Right renal pelvis (tissue), 4 donors: Measurements from ENCODE around the gene KHNYN. TPM values are rescaled to one million over a fixed set of nuclear protein-coding genes. Genes with fewer than 3 reads are reported as not detected.
"Not testable (repeated sequence)": the region's sequence is repeated elsewhere in the genome, so short reads cannot be mapped to it uniquely, and the experiment has no call there.

ENCODE experiments used
- DNase-seq, 4 donors: peaks; one replicate each; pipeline ENCODE4 v3.0.0-alpha.2; 2013; ENCODE audit warnings: low read depth in 4 of 4, low spot score in 3 of 4, missing footprints in 1 of 4
- polyA plus RNA-seq, 4 donors: library from polyadenylated mRNA; unstranded; fragments of 120-200 nt; gene quantifications; one replicate each; pipeline ENCODE4 v1.2.1, GENCODE V29; 2013; ENCODE audit not compliant: insufficient read length in 4 of 4

The KHNYN gene
- polyA plus RNA-seq, 4 donors = 40.7 to 45.5 (median 44.3) TPM

DNA sequence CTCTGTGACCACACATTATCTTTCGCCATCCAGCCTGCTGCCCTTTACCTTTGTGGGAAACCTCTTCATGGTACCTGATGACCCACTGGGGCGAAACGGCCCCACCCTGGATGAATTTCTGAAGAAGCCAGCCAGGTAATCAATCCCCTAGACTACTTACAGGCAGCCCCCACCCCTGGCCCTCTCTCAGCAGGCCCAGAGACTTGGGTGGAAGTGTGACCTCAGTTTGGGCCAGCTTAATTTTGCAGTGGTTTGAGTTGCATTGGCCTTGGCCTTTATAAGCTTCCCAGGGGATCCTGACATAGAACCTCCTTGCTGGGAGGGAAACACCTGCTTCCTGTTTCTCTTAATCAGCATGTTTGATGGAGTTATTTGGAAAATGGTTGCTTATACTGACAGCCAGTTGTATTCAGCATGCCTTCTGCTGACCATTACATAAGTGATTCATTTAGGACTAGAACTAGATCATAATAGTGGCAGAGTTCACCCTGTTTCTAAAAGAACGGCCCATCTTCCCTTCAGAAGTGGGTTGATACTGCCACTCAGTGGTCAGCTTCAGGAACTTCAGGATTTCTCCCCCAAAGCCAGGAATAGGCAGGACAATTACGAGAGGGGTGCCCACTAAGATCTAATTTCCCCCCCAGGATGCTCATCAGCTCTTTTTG, 6.7 kb downstream of the KHNYN start:
- no peak for DNase-seq

DNA sequence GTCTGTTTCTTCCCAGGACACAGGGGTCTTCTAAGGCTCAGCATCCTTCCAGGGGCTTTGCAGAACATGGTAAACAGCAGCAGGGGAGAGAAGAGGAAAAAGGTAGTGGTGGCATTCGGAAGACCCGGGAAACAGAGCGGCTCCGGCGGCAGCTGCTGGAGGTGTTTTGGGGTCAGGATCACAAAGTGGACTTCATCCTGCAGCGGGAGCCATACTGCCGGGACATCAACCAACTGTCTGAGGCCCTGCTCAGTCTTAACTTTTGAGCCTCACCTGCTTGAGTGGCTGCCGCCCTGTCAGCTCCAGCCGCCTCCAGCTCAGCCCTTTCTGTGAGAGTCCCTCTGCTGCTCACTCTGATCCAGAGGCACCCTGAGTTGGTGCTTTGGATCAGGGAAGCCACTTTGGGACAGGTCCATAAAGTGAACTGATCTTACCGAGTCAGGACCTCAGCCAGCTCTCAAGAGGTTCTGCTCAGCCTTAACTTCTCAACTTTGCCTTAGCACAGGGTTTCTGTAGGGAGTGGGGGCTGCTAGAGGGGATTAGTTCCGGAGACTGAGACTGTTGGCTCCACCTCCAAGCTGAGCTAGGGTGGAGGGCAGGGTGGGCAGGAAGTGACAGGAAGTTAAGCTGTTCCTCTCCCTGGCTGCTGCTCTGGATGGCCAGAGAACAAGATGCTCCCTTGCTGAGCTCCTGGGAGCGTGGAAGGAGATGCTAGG, 7.4 kb downstream of the KHNYN start:
- no peak for DNase-seq

- no peak for DNase-seq
Measured at GRCh38 chr14:24437736-24438067, 7.9 kb downstream of the KHNYN start.

DNA sequence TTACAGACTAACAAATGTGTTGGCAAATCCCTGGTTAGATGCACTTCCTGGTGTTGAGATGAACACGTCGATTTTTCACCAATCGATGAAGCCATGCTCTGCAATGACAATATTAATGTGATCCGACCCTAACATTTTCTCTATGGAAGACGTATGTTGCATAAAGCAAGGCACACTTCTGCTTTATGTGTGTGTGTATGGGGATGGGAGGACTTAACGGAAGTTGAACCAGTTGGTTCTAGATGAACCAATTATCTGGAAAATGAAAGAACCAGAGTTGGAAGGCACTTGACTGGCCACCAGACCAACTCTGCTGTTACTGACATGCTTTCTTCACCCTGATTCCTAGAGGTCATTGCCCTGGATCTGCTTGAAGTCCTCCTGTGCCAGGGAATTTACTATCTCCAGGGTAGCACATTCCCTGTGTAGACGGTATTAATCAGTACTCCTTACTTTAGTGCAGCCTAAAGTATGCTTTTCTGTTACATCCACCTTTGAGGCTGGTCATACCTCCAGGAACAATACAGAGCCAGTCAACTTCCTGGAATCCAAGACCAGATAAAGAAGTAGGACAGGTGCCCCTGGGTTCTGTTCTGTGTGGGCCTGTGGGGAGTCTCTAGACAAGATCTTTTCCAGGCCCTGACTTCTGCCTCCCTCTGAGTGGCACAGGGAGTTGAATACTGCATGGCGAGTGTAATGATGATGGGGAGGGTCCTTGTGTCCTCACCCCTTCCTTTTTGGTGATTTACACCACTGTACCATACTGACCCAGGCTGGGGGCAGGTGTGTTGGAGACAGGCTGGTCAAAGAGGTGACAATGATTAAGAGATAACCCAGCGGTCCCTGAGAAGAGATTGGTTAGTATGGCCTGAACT, 8.7 kb downstream of the KHNYN start:
- no peak for DNase-seq

DNA sequence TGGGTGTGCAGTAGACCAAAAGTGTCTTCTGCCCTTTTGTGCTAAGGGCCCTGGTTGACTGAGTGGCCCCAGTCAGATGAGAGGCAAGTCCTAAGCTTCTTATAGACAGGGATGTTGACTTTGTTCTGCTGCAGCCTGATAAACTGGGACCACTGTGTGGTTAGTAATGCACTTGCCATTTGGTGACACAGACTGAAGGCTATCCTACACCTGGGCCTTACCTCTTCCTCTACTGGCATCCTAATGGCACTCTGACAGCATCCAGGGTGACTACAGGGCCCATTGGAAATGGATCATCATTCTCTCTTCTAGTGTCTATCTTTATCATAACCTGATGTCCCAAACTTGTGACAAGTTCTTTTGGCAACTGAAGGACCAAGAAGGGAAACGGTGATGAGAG, 9.5 kb downstream of the KHNYN start:
- no peak for DNase-seq

DNA sequence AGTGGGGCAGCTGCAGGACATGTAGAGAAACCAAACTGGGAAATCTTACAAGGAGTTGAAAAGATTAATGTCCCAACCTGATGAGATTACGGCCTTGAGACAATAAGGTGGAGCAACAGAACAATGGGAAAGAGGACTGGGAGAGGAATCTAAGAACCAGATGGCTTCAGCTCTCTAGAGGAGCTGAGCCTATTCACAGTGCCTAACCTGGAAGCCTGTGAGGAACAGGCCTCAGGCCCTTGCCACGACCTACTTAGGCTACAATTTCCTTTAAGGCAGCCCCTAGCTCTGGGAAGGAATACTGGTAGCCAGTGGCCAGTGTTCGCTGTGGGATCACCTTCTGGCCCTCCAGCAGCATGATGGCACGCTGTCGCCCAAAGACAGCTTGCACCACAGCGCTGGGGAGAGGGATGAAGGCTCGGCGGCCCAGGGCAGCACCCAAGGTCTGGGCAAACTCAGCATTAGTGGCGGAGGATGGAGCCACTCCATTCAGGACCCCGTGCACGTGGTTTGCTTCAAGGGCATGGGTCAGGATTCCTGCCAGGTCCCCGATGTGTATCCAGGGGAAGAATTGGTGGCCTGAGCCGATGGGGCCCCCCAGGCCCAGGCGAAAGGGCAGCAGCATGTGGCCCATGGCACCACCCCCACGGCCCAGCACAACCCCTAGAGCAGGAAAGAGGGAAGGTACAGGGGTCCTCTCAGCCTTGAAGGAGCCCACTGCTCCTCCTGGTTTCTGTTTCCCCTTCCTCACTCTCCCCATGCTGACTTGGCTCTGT, 10.3 kb downstream of the KHNYN start:
- DNase-seq = no peak

GRCh38 chr14:24440606-24441399, 11.0 kb downstream of the KHNYN start:
- no peak for DNase-seq

- DNase-seq = no peak
Measured at GRCh38 chr14:24441485-24441884, 11.7 kb downstream of the KHNYN start.

- no peak for DNase-seq
Measured at GRCh38 chr14:24441904-24442239, 12.1 kb downstream of the KHNYN start.

DNA sequence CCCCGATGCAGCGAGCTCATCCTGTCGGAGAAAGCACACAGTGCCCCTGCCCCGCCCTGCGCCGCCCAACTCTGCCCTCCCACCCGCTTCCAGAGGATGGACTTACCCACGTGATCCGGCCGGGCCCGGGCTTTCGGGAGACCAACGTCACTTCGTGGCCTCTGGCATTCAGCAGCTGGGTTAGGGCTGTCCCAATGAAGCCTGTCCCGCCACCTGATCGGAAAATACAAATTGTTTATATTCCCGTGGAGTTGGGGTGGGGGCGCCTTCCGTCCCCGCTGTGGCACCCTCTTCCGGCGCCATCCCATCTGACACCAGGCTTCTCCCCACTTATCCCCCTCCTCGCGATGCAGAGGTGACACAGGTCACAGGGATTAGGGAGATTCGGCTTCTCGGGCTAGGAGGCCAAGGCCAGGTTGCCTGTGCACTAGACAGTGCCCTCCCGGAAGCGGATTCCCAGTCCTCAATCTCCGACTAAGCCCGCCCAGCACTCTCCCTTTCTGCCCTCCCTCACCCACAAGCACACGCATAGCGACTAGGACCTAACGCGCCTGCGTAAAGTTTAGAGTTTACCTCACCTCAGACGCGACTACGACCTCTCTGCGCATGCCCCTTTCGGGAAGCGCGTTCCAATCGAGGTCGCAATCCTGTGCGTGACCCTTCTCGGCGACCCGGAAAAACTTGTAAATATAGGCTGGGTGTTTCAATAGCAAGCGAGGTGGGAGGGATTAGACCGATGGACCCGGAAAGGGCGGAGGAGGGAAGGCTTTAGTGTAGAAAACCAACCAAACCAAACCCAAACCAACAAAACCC, 12.7 kb downstream of the KHNYN start, which contains the start of gene SDR39U1:
TSS of gene SDR39U1 (minus strand) at position 537 of the 813 bp plus-strand sequence. CDS start at position 530, 7 bp downstream.
- DNase-seq = peak; percentile 98 to 99 (median 98)

GRCh38 chr14:24443053-24443665, 13.4 kb downstream of the KHNYN start:
- DNase-seq = no peak

- DNase-seq = not testable (repeated sequence)
Measured at GRCh38 chr14:24450828-24451227, 21.1 kb downstream of the KHNYN start.

GRCh38 chr14:24456980-24457379, 27.2 kb downstream of the KHNYN start:
- DNase-seq = no peak

DNA sequence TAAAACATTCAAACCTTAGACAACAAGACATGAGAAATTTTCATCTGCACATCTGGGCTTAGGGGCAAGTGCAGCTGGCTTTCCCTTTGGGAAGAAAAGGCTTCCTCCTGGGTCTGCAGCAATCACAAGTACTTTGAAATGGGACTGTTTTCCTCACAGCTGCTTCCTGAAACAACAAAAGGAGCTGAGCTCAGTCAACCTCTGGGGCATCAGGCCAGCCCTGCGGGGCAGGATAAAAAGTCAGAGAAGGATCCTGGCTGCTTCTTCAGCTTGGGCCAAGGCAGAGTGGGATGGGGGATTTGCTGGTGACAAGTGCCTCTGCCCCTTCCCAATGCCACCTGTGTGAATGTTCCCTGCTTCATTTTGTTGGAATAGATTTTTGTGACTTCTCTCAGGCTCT, 29.0 kb downstream of the KHNYN start:
- no peak for DNase-seq

- no peak for DNase-seq
Measured at GRCh38 chr14:24459331-24459730, 29.6 kb downstream of the KHNYN start.

GRCh38 chr14:24461336-24461735, 31.6 kb downstream of the KHNYN start:
- no peak for DNase-seq

DNA sequence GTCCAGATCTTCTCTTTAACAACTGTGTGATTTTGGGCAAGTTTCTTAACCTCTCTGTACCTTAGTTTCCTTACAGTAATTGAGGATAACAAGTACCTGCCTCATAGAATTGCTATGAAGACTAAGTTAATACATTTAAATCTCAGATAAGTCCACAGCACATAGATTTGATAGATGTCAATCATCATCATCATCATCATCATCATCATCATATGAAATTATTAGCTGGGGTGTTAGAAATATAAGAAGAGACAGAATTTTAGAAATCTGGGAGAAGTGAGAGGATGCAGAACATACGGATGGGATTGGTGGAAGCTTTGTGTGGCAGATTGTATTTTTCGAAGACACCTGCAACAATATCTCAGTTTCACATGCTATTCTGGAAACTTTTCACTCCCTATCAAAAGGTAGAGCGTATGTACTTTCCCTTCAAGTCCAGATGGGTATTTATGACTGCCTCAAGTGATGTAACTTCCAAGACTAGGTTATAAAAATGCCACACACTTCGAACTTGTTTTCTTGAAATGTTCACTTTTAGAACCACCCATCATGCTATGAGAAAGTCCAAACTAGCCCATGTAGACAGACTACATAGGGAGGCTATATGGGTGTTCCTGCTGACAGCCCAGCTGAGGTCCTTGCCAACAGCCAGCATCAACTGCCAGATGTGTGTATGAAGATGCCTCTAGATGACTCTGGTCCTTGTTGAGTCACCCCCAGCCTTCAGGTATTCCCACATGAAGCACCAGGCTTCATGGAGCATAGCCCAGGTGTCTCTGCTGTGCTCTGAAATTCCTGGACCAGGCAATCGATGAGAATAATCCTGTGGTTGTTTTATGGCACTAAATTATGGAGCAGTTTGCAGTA, 33.5 kb downstream of the KHNYN start:
- DNase-seq = no peak
